Measurements from ENCODE around the gene QRSL1.
"Not testable (repeated sequence)": the region's sequence is repeated elsewhere in the genome, so short reads cannot be mapped to it uniquely, and the experiment has no call there.

Gene QRSL1

DNA sequence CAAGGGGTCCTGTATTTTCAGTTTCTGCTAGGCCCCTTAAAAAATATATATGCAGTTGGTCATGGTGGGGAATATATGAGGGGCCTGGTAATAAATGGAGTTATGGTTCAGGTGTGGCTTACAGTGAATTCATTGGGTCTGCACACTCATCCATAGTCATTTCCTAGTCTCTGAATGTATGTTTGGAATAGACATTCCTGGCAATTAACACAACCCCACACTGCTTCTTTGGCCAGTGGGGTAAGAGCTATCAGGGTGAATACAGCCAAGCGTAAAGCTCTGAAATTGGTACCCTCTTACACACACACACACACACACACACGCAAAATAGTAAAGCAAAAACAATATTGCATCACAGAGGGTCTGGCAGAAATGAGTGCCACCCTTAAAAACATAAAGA is 56.5 kb downstream of the QRSL1 start:
- DNase-seq, result no peak

DNA sequence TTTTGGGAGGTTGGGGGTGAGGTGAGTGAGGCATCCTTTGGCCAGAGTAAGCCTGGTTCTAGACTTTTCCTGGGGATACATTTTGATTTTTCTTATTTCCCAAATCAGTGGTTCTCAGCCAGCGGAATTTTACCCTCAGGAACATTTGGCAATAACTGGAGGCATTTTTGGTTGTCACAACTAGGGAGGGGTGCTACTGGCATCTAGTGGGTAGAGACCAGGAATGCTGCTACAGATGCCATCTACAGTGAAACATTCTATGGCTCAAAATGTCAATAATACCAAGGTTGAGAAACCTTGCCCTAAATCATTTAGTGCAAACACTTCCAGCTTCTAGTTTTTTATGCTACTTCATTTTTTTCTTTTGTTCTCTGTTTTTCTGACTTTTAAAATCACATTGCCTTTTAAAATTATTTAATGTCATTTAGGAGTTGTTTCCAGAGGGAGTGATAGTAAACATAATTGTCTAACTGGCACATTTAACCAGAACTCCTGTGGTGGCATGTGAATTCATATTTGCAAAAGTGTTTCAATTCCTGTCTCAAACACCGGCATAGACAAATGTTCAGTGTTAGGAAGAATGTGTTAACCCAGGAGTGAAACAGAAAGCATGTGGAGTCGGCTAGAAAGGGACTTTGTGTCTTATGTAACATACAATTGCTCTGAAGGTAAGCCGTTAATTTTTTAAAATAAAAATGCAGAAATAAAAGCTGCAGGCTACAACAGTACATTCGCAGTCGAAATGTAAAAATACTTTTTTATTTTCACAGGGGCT is 59.0 kb downstream of the QRSL1 start:
- no peak for DNase-seq

DNA sequence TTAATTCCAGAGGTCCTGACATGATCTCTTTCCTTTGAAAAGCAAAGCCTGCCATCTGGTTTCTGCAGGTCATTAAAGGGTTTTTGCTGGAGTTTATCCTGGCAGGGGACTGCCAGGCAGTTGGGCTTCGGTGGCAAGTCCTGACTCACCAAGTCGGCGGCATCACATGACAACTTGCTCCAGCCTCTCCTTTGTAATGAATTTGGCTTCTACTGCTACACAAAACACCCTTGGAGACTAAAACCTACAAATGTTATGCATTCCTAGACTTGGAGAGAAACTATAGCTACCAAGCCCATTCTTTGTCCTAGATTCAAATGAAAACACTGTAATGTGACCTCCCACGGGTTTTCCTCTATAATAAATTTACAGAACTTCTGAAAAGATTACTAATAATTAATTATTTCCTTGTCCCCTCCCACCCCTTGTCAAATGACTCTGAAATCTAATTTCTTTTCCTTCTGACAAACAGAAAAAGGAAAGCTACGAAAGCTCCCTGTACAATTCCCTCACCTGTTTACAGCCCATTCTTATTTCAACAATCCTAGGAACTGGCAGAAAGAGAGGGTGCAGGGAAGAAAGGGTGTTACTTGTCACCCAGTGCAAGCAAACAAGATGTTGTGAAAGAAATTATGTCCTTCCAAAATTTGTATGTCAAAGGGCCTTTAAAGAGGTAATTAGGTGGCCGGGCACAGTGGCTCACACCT is 62.9 kb downstream of the QRSL1 start:
- no peak for DNase-seq

DNA sequence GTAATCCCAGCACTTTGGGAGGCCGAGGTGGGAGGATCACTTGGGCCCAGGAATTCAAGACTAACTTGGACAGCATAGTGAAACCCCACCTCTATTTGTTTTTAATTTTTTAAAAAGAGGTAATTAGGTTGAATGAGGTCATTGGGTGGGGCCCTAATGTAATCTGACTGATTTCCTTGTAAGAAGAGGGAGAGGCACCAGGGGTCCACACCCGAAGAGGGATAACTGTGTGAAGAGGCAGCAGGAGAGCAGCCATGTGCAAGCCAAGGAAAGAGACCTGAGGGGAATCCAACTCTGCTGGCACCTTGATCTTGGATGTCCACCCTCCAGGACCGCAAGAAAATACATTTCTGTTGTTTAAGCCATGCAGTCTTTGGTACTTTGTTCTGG is 63.4 kb downstream of the QRSL1 start:
- DNase-seq, result no peak

DNA sequence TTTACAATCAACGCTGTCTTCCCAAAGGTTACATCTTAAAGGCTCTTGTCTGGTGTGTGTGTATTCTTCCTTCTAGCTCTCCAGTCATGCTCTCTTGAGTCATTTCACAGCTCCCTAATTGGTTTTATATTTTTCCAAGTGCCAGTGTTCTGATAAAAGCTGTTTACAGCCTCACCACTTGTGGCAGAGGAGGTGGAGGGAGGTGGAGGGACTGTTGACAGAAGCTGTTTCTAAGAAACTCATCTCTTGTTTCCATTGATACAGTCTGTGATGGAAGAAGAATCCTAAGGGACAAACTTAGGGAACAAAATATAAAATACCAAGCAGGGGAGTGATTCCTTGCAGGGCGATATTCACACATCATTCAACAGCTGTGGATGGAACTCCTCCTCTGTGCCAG is 64.0 kb downstream of the QRSL1 start:
- no peak for DNase-seq

DNA sequence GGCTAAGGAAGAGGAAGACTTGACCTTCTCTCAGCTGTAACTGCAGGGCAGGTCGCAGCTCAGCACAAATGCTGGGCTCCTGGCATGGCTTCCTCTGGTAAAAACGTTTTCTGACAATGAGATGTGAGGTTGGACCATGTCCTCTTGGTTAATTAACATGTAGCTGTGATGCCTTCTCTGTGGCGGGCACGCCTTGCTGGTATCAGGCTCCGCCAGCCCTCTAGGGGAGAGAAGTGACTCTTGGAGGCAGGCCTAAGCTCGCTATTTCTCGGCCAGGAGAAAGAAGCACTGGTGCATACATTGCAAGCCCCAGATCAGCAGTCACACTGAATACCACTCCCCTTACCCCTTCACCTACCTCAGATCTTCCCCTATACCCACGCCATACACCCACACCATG is 65.0 kb downstream of the QRSL1 start:
- no peak for DNase-seq

DNA sequence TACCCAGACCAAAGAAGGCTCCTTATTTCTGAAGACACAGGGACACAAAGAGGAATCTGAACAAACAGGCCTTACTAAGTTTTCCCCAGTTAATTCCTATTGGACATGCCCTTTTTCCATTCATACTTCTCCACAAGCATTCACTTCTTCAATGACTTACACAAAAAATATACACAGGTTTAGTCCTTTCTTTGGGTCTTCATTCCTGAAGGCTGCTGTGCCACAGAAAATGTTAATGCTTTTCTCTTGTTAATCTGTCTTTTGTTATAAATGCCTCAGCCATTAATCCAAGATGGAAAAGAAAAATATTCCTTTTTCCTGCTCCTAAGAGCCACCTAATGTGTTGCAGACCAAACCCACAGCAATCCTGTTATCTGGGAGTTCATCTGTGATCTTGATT is 71.2 kb downstream of the QRSL1 start:
- DNase-seq, result no peak

DNA sequence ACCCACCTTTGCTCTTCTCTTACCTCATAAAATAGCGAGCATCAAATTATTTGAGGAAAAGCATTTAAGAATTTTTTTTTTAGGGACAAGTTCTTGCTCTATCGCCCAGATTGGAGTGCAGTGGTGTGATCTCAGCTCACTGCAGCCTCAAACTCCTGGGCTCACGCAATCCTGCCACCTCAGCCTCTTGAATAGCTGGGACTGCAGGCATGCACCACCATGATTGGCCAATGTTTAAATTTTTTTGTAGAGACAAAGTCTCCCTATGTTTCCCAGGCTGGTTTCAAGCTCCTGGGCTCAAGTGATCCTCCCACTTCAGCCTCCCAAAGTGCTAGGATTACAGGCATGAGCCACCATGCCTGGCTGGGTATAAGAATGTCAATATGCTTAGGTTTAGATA is 71.8 kb downstream of the QRSL1 start:
- not testable (repeated sequence) for DNase-seq

DNA sequence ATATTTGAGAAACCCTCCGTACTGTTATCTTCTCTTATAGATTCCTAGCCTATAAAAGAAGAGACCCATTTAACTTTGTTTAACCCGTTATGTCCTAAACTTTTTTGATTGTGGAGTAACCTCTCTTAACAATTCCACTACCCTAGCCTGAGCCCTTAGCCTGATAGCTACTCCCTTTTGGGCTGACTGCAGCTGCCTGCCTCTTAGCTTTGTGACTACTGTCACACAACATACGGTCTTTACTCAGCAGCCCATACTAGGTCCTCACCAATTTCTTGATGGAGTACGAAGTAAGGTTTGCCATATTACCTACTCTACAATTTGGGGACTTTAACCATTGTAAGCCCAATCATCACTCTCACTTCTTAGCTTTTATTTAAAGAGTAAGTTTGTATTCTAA is 72.7 kb downstream of the QRSL1 start:
- DNase-seq, result no peak

DNA sequence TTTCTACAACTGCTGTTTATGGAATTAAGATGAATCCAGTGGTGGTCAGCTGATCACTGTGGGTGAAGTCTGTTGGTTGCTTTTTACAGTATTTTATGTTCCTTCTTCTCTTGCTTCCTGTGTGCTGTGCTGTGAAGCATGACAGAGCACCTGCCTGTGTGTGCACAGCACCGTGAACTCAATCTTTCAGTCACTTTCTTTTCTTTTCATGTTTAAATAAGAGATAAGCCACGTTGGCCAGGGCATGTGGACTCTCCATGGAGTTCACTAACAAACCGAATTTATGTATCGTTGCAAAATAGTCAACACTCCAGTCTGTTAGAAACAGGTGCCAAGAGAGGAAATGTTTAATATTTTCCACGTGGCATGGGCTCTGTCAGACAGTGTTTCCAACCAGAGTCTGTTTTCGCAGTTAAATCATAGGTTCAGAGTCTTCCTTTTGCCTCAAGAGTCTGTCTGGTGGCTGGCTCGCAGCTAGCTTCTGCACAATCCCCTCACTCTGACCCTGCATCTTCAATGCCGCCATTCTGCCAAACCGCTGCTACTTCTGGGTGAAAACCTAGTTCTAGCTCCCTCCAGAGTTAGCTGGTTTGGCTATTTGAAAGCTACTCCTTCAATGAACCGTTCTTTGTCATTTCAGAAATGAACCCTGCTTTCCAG is 73.2 kb downstream of the QRSL1 start:
- no peak for DNase-seq

DNA sequence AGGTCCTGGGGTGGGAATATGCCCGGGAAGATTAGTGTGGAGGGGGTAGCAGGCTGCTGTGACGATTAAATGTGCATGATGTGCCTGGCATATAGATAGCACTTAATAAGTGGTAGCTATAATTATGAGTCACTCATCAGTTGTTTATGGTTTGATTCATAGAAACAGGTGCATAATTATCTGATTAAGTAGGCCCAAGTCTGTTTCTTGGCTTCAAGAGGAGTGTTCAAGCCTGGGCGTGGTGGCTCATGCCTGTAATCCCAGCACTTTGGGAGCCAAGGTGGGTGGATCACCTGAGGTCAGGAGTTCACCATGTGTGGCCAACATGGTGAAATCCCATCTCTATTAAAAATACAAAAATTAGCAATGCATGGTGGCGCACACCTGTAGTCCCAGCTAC is 74.9 kb downstream of the QRSL1 start:
- no peak for DNase-seq

DNA sequence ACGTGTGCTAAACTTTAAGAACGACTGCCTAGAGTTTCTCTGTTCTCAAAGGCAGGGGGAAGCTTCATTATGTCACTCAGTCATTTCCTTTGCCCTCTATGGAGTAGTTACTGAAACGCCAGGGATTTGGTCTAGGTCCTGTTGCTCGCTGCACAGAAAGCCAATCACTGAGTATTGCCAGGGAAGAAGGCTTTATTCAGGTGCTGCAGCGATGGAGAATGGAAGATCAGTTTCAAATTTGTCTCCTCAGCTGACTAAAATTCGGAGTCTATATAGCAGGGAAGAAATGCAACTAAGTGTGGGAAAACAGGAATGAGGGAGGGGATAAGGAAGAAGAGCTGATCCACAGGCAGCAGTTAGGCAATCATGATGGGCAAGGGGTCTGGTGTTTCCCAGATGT is 75.8 kb downstream of the QRSL1 start:
- DNase-seq, result no peak

DNA sequence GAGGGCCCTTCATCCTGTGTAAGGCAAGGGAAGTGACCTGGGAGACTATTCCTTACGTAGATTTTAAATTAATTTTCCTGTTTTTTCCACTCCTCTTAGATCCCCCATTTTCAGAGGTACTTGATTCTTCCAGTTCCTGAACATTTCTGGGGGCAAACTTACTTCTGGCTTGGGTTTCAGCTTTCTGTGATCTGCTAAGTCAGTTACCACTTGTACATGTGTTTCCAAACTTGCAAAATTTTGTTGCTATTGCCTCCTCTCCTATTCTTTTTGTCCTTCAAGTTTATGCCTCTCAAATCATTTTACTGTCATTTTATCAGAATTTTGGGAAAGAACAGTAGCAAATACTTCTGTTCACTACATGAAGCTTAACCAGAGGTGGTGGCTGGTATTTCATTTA is 81.2 kb downstream of the QRSL1 start:
- no peak for DNase-seq

DNA sequence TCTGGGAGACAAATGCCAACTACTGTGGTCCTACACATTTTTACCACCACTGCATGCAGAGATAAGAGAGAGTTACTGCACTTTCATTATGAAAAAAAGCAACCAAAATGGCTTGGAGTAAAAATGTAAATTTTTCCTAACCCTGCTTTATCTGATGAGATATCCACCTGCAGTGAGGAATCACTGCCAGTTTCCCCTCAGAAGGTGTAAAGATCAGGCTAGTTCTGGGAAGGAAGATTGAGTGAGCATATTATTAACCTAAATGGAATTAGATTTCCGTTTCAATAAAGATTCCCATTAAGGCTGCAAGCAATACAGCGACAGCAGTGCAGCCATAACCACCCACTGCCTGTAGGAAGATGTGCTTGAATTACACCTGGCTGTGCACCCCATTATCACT is 84.9 kb downstream of the QRSL1 start:
- DNase-seq, result no peak

DNA sequence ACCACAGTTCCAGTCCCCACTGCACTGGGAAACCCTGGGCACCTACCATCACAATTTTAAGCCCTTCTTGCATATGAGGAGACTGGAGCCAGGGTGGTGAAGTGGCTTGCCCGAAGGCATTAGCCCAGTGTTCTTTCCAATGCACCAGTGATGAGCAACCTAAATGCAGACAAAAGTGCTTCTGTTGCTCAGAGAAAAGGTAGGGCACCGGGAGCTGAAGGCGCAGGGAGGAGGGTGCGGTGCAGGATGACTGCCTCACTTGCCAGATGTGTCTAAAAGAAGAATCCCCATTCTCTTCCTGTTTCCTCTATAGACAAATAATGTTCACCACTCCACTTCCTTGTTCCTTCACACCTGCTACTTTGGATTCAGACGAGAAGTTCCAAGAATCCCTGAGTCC is 86.5 kb downstream of the QRSL1 start:
- DNase-seq, result no peak

DNA sequence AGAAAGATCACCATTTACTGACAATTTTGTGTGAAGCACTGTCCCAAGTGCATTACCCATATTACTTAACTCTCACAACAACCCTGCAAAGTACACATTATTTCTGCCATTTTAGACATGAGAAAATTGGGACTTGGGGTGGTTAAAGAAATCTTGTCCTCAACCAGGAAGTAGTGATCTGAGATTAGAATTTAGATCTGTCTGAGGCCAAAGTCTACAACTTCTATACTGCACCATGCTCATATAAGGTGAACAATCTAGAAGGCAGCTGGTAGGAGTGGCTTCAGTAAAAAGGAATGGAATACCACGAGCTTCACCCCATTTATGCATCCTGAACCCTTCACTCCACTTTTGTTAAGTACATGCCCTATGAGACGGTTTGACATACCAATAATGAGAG is 87.6 kb downstream of the QRSL1 start:
- no peak for DNase-seq
